Lower lobe of right lung (tissue), 2 donors: ENCODE data around the gene RBFOX1. TPM values are rescaled to one million over a fixed set of nuclear protein-coding genes. Genes with fewer than 3 reads are reported as not detected.

Experiments used
- ATAC-seq, 2 donors: fragments of 200-7000 bp; cut with Tn5 transposase; one replicate each; pipeline ENCODE4 v1.9.1; 2020 to 2022; ENCODE audit warnings: mild to moderate bottlenecking in 2 of 2, moderate library complexity in 2 of 2
- DNase-seq: peaks from one replicate; pipeline ENCODE4 v3.0.0-alpha.2; 2020
- H3K27ac ChIP-seq: fragments of 200-600 bp; one replicate; pipeline ENCODE4 v1.8.0; 2022
- H3K27me3 ChIP-seq: fragments of 200-600 bp; one replicate; pipeline ENCODE4 v1.8.0; 2022; ENCODE audit warnings: low read depth
- H3K36me3 ChIP-seq: fragments of 200-600 bp; one replicate; pipeline ENCODE4 v1.8.0; 2022; ENCODE audit warnings: mild to moderate bottlenecking
- H3K4me1 ChIP-seq: fragments of 200-600 bp; one replicate; pipeline ENCODE4 v1.8.0; 2022
- H3K4me3 ChIP-seq: fragments of 200-600 bp; one replicate; pipeline ENCODE4 v1.8.0; 2022; ENCODE audit warnings: mild to moderate bottlenecking
- H3K9me3 ChIP-seq: fragments of 200-600 bp; one replicate; pipeline ENCODE4 v1.8.0; 2022
- CTCF ChIP-seq: fragments of 200-600 bp; IDR thresholded peaks from one replicate; pipeline ENCODE4 v1.8.0; 2022; ENCODE audit warnings: antibody characterized with exemption, mild to moderate bottlenecking
- intact Hi-C: fragments of 100-400 bp; cut with DNase I; formaldehyde crosslinking; loops from one replicate; pipeline ENCODE4 v1.11.0; 2022
- total RNA-seq: library from RNA; stranded (reverse); fragmentation: NEBNext Ultra II Directional; extraction: Animal tissue kit (Norgen Biotek cat#: 25700); gene quantifications from one replicate; pipeline ENCODE4 v1.2.1, GENCODE V29; 2021
- donor health status: DM: no; HTN: yes; CAD: no; lungs with severe emphysema.

Gene RBFOX1
- total RNA-seq, 1 donor from 2014 or later, result not detected

DNA sequence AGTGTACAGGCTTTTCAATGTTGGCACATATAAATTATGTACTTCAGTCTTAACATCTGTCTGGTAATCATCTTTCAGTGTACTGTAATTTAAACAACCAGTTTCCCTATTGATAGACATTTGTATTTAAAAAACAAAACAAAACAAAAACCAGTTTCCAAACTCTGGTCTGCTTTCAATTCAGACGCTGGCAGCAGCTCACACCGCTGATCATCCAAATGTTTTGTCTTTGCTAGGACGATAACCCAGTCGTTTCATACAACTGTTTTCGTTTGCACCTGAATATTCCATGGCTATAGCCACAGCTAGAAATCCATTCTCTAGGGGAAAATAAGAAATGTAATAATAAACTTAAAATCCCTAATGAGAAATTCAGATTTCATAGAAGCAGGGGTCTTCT, 47.8 kb downstream of the RBFOX1 start:
- Histone ChIP-seq H3K9me3 (no peaks in the 10 kb centered on the region), H3K27me3 (no peaks in the 10 kb centered on the region), H3K36me3 (no peaks in the 10 kb centered on the region), H3K4me1 (no peaks in the 10 kb centered on the region), H3K4me3 (no peak overlapping the region), H3K27ac (no peak overlapping the region)
- no peak for ATAC-seq
- intact Hi-C loops, result no loop called here
- no peak for TF ChIP-seq CTCF
- DNase-seq, result no peak

DNA sequence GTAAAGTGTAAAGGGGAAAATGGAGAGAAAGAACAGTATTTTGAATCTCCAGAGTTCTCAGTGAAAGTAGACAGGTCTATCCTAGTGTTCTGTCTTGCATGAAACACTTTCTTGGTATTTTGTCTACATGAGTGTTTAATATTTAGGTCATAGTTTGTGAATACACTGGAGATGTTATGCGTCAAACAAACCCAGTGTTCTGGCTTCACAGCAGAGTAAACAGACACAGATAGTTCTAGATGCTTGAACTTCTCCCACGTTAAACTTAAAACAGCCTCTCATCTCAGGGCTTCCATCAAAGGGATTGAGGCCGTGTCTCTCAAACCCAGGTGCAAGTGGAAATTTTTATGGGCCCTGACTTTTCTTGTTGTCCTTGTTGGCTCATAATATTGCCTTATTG, 48.3 kb downstream of the RBFOX1 start:
- DNase-seq, result no peak
- intact Hi-C loops, result no loop called here
- Histone ChIP-seq H3K27ac (no peak overlapping the region), H3K9me3 (no peaks in the 10 kb centered on the region), H3K4me3 (no peak overlapping the region), H3K27me3 (no peaks in the 10 kb centered on the region), H3K4me1 (no peaks in the 10 kb centered on the region), H3K36me3 (no peaks in the 10 kb centered on the region)
- no peak for TF ChIP-seq CTCF
- no peak for ATAC-seq

DNA sequence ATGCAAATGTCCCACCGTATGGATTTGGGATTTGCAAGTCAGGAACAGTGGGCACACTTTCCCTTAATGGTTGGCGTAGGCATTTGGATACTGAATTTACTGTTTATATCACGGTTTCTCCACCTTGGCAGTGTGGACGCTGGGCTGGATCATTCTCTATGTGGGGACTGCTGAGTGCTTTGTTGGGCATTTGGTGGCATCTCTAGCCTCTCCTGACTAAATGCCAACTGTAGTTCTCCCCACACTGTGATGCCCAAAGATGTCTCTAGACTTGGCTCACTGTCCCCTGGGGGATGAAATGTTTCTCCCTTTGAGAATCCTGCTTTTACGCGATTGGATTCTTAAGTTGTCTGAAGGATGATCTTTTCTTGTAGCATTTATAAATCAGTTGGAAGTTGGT, 49.0 kb downstream of the RBFOX1 start:
- intact Hi-C loops, result no loop called here
- no peak overlapping the region for H3K27ac ChIP-seq
- H3K27me3 ChIP-seq, result no peaks in the 10 kb centered on the region
- ATAC-seq (no peak), DNase-seq (no peak)
- no peaks in the 10 kb centered on the region for H3K9me3 ChIP-seq
- H3K4me1 ChIP-seq, result no peaks in the 10 kb centered on the region
- no peak overlapping the region for H3K4me3 ChIP-seq
- H3K36me3 ChIP-seq, result no peaks in the 10 kb centered on the region
- TF ChIP-seq CTCF, result no peak

DNA sequence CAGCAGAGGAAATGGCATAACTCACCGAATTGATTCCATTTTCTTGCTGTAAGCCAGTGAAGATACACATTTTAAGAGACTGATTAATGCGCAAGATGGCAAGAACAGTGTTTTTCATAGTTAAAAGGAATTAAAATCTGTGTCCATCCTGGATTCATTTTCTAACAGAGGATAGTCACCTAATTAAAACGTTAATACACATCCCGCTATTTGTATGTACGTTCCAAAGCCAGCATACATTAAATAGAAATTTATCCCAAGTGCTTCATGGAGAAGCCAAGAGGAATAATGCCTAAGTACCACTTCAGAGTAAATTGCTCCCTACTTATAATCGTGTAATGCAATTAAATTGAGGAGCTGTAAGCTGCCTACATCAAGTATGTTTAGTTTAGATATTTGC, 49.9 kb downstream of the RBFOX1 start:
- intact Hi-C loops, result no loop called here
- Histone ChIP-seq H3K9me3 (no peaks in the 10 kb centered on the region), H3K4me3 (no peak overlapping the region), H3K4me1 (no peaks in the 10 kb centered on the region), H3K36me3 (no peaks in the 10 kb centered on the region), H3K27ac (no peak overlapping the region), H3K27me3 (no peaks in the 10 kb centered on the region)
- ATAC-seq, result no peak
- DNase-seq, result no peak
- TF ChIP-seq CTCF, result no peak

DNA sequence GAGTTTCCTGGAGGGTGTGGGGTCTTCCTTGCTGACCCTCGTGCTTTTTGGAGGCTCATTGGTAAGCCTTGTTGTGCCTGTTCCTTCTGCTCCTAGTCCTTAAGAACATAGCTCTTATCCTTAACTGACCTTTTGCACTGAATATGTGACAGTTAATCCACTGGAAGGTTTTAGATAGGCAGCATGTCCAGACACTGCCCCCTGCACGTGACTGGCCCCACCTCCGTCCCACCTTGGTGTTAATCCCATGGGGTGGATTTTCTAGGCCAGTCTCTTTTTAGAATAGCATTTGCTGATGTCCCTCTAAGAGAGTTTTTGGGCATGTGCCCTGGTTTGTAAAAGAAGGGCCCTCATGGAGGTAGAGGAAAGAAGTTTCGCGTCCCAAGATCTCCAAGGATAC, 58.3 kb downstream of the RBFOX1 start:
- intact Hi-C loops, result no loop called here
- no peak for ATAC-seq
- Histone ChIP-seq H3K27me3 (no peaks in the 10 kb centered on the region), H3K4me1 (no peaks in the 10 kb centered on the region), H3K9me3 (no peaks in the 10 kb centered on the region), H3K4me3 (no peak overlapping the region), H3K27ac (no peak overlapping the region), H3K36me3 (no peaks in the 10 kb centered on the region)
- TF ChIP-seq CTCF, result no peak
- no peak for DNase-seq

DNA sequence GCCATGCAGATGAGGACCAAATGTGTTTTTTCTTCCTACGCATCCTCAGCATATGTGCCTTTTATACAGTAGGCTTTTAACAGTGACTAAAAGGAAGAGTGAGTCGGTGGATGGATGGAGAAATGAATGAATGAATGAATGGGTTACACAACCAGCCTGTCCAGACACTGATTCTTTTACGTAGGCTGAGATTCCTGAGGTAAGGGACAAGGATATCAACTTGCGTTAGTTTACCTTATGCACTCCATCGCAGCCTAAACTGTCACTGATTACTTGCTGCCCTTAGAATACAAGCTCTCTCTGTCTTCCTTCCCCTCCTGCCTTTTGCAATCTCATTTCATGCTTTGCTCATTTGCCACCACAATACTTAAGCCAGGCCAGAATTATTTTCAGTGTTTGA, 59.0 kb downstream of the RBFOX1 start:
- DNase-seq (no peak), ATAC-seq (no peak)
- intact Hi-C loops, result no loop called here
- H3K4me1 ChIP-seq, result no peaks in the 10 kb centered on the region
- no peaks in the 10 kb centered on the region for H3K27me3 ChIP-seq
- H3K27ac ChIP-seq, result no peak overlapping the region
- no peak for TF ChIP-seq CTCF
- H3K9me3 ChIP-seq, result no peaks in the 10 kb centered on the region
- no peak overlapping the region for H3K4me3 ChIP-seq
- no peaks in the 10 kb centered on the region for H3K36me3 ChIP-seq
